ENCODE data around the gene SLC7A6. TPM values are rescaled to one million over a fixed set of nuclear protein-coding genes. Genes with fewer than 3 reads are reported as not detected.

Gene SLC7A6
- total RNA-seq, 1 donor from 2014 or later = 11.6 TPM

GRCh38 chr16:68228652-68229051 lies 35.7 kb upstream of the SLC7A6 start:
- Mint-ChIP-seq H3K27me3 (no peaks in the 10 kb centered on the region), H3K4me1 (ENCODE audit: low read depth) (peaks cover 7% of the 10 kb centered on the region), H3K9me3 (ENCODE audit: low read depth) (no peaks in the 10 kb centered on the region), H3K4me3 (ENCODE audit: low read depth) (no peak overlapping the region), H3K27ac (no peak overlapping the region), H3K36me3 (ENCODE audit: insufficient read depth) (peaks cover 13% of the 10 kb centered on the region)
- no peak for DNase-seq (ENCODE audit: low spot score, unreplicated experiment)
- no peak for TF ChIP-seq CTCF (IDR thresholded peaks at IDR 0.05; ENCODE audit: unreplicated experiment)

- Mint-ChIP-seq H3K36me3 (ENCODE audit: insufficient read depth) (peaks cover 13% of the 10 kb centered on the region), H3K27me3 (no peaks in the 10 kb centered on the region), H3K27ac (peak overlapping the region; percentile 90), H3K4me3 (ENCODE audit: low read depth) (no peak overlapping the region), H3K9me3 (ENCODE audit: low read depth) (no peaks in the 10 kb centered on the region), H3K4me1 (ENCODE audit: low read depth) (peaks cover 15% of the 10 kb centered on the region)
- DNase-seq (ENCODE audit: low spot score, unreplicated experiment) = peak; percentile 34
- TF ChIP-seq CTCF (IDR thresholded peaks at IDR 0.05; ENCODE audit: unreplicated experiment) = peak; percentile 81
Measured at GRCh38 chr16:68229431-68230175, 34.7 kb upstream of the SLC7A6 start.

- Mint-ChIP-seq H3K36me3 (ENCODE audit: insufficient read depth) (peaks cover 13% of the 10 kb centered on the region), H3K9me3 (ENCODE audit: low read depth) (no peaks in the 10 kb centered on the region), H3K27ac (no peak overlapping the region), H3K27me3 (no peaks in the 10 kb centered on the region), H3K4me1 (ENCODE audit: low read depth) (peaks cover 17% of the 10 kb centered on the region), H3K4me3 (ENCODE audit: low read depth) (no peak overlapping the region)
- no peak for TF ChIP-seq CTCF (IDR thresholded peaks at IDR 0.05; ENCODE audit: unreplicated experiment)
- no peak for DNase-seq (ENCODE audit: low spot score, unreplicated experiment)
Measured at GRCh38 chr16:68230176-68230571, 34.2 kb upstream of the SLC7A6 start.

GRCh38 chr16:68230956-68231355 lies 33.4 kb upstream of the SLC7A6 start:
- Mint-ChIP-seq H3K27me3 (no peaks in the 10 kb centered on the region), H3K27ac (peak overlapping the region; percentile 73), H3K4me3 (ENCODE audit: low read depth) (no peak overlapping the region), H3K9me3 (ENCODE audit: low read depth) (no peaks in the 10 kb centered on the region), H3K4me1 (ENCODE audit: low read depth) (peaks cover 17% of the 10 kb centered on the region), H3K36me3 (ENCODE audit: insufficient read depth) (peaks cover 13% of the 10 kb centered on the region)
- no peak for DNase-seq (ENCODE audit: low spot score, unreplicated experiment)
- no peak for TF ChIP-seq CTCF (IDR thresholded peaks at IDR 0.05; ENCODE audit: unreplicated experiment)

GRCh38 chr16:68231384-68232136 lies 32.8 kb upstream of the SLC7A6 start:
- Mint-ChIP-seq H3K9me3 (ENCODE audit: low read depth) (no peaks in the 10 kb centered on the region), H3K36me3 (ENCODE audit: insufficient read depth) (peaks cover 13% of the 10 kb centered on the region), H3K4me1 (ENCODE audit: low read depth) (peaks cover 21% of the 10 kb centered on the region), H3K27ac (no peak overlapping the region), H3K27me3 (no peaks in the 10 kb centered on the region), H3K4me3 (ENCODE audit: low read depth) (no peak overlapping the region)
- TF ChIP-seq CTCF (IDR thresholded peaks at IDR 0.05; ENCODE audit: unreplicated experiment) = no peak
- DNase-seq (ENCODE audit: low spot score, unreplicated experiment) = no peak
